HG03442 (cell line): ENCODE data around the gene PERP.
"Not testable (repeated sequence)": the region's sequence is repeated elsewhere in the genome, so short reads cannot be mapped to it uniquely, and the experiment has no call there.

Experiments used
- ATAC-seq: cut with Tn5 transposase; IDR thresholded peaks from one replicate; pipeline ENCODE4 v1.9.1; 2021; ENCODE audit warnings: mild to moderate bottlenecking, moderate library complexity; ENCODE audit not compliant: unreplicated experiment

The PERP gene

DNA sequence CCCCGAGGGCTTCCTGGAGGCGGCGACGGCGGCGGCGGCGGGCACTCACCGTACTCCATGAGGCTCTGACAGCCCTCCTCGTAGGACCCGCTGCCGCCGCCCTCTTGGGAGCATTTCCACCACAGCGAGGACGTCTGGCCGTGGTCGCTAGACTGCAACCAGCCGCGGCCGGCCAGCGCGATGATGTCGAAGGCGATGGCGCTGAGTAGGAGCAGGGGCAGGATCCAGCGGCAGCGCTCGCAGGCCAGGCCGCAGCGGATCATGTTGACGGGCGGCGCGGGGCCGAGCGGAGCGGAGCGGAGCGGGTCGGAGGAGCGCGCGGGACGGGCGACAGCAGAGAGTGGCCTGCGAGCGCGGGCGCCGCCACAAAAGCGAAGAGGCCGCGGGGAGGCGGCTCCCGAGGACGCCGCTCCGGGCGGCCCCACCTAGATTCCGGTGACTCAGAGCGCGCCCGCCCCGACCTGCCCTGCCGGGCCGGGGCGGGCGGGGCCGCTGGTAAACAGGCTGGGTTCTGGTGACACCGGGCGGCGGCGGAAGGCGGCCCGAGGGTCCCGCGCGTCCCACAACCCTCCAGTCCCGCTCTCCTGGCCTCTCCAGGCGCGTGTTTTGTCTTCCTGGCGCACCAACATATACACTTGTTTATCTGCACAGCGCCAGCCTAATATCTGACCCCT, at the start of gene PERP:
Gene PERP (minus strand): TSS at position 342 of the 674 bp plus-strand sequence. CDS start 79 bp downstream, at position 263.
- ATAC-seq, result peak; percentile 74

DNA sequence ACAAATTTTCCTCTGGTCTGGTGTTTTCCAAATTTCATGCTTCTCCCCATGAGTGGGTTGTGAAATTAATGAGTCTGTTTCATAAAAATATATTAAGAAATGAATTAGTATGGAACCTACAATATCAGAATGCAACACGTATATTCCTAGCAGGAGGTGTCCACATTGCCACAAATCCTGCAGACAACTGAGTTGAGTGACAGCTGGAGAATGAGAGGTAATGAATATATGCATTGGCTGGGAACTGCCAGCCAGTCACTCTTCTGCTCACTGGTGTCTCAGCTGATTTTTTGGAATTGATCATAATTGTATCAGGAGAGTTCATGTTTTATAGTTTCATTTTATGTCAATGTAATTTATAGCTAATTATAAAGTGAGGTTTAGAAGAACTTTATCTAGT, 48.2 kb upstream of the PERP start:
- no peak for ATAC-seq

DNA sequence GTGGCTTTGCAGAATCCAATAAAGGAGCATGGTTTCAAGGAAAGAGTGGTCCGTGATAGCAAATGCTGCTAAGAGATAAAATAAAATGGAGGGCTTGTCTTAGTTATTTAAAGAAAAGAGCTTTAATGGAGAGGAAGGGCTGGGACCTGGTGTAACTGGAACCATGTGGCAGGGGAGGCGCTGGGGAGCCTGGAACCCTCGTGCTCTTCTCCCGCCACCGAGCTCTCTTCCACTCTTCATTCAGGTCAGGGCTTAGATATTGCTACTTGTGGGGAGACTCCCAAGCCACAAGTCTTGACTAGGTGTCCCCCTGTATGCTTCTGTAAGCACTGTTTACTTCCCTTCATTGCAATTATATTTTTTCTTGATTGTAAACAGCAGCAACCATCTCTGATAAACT, 39.3 kb upstream of the PERP start:
- no peak for ATAC-seq

DNA sequence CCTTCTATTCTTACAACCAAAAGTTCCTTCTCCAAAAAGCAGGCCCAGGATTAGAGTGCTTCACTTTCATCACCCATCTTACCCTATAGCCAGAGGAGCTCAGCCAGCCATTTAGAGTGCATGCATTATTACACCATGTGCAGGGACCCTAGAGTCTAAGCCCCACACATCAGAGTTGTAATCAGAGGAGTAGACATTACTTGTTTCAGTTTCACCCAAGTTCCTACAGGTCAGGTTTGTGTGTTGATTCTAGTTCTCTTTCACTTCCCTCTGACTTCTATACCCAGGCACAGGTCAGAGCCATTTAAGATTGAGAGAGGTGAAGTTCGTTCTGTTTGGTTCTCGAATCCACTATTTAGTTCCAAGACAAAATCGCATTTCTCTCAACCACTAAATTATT, 38.2 kb upstream of the PERP start:
- no peak for ATAC-seq

DNA sequence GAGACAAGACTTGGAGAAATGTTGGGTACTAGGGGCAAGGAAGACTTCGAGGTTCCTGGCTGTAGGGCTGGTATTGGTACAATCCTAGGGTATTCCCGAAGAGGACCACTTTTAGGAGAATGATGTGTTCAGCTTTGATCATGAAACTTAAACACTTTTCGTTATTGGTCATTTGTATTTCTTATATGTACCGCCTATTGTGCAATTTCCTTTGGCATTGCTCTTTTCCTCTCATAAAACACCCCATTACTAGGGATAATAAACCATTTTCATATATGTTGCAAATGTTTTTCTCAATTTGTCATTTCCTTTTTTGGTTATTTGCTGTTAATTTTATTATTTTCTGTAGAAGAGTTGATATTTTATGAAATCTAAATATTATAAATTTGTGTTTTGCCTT, 35.6 kb upstream of the PERP start:
- ATAC-seq, result no peak

DNA sequence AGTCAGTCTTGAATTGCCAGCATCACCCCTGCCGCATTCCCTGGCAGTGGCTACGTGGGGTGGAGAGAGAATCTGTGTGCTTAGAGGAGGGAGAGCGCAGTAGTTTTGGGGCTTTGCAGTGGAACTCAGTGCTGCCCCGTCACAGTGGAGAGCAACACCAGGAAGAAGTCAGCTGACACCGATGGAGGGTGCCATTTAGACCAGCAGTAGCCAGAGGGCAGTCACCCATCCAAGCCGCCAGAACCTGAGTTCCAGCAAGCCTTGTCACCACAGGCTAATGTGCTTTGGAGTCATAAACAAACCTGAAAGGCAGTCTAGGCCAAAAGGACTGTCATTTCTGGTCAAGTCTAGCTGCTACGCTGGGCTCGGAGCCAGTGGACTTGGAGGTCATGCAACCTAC, 22.0 kb upstream of the PERP start:
- no peak for ATAC-seq

DNA sequence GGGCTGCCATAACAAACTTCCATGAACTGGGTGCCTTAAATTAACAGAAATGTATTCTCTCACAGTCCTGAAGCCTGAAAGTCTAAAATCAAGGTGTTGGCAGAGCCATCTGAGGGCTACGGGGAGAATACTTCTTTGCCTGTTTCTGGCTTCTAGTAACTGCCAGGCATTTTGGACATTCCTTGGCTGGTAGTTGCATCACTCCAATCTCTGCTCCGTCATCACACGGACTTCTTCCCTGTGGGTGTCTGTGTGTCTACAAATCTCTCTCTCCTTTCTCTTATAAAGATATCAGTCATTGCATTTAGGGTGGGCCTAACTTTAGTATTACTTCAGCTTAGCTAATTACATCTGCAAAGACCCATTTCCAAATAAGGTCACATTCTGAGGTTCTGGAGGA, 20.9 kb upstream of the PERP start:
- no peak for ATAC-seq

DNA sequence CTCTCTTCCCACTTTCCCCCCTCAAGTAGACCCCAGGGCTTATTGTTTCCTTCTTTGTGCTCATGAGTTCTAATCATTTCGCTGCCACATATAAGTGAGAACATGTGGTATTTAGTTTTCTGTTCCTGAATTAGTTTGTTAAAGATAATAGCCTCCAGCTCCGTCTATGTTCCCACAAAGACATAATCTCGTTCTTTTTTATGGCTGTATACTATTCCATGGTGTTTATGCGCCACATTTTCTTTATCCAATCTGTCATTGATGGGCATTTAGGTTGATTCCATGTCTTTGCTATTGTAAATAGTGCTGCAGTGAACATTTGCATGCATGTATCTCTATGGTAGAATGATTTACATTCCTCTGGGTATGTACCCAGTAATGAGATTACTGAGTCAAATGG, 16.9 kb upstream of the PERP start:
- no peak for ATAC-seq

DNA sequence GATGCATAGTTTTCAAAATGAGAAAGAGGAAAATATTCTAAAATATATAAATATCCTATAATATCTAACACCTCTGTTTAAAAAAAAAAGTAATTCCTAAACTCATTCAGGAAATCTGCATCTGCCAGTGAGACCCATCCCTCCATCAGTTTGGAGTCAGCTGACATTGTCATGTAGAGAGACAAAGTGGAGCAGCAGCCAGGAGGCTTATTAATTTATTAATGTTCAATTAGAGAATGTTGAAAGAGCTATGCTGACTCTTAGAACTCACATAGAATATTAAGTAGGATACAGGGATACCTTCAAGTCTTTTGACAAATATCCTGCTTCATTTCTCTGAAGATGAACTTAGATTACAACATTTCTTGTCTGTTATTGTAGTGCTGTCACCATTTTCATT, 12.8 kb upstream of the PERP start:
- no peak for ATAC-seq

DNA sequence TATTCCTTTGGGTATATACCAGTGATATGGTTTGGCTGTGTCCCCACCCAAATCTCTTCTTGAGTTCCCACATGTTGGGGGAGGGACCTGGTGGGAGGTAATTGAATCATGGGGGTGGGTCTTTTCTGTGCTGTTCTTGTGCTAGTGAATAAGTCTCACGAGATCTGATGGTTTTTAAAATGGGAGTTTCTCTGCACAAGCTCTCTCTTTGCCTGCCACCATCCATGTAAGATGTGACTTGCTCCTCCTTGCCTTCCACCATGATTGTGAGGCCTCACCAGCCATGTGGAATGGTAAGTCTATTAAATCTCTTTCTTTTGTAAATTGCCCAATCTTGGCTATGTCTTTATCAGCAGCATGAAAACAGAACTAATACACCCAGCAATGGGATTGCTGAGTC, 12.0 kb upstream of the PERP start:
- ATAC-seq, result not testable (repeated sequence)

DNA sequence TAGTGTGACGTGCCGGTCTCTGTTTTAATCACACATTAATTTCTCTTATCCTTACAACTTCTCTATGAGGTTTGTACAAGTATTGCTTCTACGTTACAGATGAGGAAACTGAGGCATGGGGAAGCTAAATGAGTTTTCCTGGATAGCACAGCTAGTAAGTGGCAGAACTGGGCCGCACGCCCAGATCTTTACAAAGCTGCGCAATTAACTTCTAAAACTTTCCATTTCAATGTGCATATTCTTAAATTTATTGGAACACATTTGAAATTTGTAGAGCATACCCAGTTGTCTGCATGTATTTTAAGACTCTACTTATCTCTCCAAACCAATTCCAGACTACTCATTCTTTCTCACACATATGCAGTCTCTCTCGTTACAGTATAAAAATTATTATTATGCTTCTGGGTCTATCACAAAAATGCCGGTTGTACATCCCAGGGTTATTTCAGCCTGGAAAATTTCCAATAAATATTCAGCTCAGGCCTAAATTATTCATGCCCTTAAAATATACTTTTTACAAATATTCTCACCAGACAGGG, 10.2 kb upstream of the PERP start:
- no peak for ATAC-seq

DNA sequence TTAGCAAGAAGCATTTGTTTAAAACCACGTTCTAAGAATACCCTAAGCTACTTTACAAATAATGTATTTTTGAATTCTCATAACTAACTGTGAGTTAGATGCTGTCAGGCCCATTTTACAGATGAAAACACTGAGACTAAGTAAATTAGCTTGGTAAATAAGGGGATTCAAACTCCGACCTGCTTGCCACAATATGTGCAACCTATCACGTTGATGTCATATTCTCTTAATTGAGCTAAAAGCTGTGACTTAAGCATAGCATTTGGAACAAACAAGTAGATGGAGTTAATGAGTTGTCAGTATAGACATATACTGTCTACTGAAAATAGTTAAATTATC, 9.4 kb upstream of the PERP start:
- no peak for ATAC-seq

DNA sequence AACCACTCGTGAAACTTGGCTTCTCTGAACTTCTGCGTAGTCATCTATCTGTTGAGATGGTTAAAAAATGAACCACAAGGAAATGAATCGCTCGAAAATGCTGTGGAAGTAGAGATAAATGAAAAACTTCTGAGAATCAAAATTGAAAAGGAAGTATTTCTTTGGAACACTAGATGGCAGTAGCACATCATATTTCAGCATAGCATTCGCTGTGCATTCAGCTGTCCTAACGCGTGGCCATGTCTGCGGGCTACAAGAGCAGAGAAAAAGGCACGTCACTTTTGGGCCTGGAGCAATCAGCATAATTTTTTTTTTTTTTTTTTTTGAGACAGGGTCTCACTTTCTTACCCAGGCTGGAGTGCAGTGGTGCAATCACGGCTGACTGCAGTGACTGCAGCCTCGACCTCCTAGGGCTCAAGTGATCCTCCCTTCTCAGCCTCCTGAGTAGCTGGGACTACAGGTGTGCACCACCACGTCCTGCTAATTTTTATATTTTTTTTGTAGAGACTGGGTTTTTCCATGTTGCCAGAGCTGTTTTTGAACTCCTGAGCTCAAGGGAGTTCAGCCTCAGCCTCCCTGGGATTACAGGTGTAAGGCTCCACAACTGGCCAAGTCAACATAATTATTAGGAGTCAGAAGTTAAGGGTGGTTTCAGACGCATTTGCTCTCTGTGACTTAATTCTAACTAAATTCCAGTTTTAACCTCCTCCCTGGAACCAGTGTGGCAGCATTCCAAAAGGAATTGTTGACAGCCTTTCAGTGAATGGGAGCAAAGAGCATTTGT, 8.8 kb upstream of the PERP start:
- peak; percentile 74 for ATAC-seq

DNA sequence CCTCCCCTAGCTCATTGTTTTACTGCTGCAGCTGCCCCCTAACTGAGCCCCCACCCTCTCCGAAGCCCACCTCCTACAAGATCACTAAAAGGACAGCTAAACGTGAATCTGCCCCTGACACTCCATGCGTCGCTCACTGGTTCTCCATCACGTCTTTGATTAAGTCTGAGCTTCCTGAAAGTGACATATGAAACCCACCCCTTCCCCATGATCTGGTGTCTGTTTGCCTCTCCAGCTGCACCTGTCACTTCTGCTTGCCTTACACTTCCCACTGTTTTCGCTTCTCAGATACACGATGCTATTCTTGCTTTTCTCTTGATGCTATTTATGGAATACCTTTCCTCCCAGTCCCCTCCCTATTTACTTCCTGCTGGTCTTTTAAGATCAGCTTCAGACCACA, 8.0 kb upstream of the PERP start:
- ATAC-seq, result no peak

DNA sequence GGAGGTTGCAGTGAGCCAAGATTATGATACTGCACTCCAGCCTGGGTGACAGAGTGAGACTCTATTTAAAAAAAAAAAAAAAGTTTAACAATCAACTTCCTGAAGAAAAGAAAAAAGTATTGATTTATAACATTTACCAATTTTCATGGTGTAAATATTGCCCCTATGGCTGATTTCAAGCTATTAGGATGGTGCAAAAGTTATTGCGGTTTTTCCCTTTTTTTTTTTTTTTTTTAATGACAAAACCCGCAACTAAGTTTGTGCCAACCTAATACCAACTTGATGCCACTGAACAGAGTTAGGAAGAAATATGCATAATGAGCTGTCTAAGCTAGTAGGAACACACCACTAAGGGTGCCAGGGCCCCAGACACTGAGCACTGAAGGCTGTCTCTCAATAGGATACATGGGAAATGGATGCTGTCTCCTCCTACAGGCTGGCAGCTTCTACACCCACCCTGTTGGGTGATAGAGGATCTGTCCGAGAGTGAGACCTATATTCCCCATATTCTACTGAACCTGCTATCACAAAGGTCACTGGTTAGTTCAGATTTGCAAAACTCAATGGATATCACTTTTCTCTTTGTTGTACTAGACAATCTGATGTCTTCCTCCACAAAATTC, 6.5 kb upstream of the PERP start:
- no peak for ATAC-seq

DNA sequence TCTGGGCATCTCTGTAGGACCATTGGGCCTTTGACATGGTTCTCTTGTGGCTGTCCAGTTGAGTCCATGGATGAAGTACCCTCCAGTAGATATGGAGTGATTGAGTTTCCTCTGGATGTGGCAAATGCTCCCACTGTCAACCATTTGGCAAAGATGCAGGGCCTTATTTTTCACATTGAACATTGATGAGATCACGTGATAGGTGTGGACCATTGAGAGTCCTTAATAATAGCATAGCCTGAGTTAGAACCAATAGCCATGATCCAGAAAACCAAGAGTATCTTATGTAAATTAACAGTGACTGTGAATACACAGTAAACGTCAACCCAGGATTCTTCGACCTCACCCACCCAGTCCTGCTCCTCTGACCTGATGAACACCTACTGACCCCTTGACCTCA, 3.0 kb upstream of the PERP start:
- ATAC-seq, result no peak

DNA sequence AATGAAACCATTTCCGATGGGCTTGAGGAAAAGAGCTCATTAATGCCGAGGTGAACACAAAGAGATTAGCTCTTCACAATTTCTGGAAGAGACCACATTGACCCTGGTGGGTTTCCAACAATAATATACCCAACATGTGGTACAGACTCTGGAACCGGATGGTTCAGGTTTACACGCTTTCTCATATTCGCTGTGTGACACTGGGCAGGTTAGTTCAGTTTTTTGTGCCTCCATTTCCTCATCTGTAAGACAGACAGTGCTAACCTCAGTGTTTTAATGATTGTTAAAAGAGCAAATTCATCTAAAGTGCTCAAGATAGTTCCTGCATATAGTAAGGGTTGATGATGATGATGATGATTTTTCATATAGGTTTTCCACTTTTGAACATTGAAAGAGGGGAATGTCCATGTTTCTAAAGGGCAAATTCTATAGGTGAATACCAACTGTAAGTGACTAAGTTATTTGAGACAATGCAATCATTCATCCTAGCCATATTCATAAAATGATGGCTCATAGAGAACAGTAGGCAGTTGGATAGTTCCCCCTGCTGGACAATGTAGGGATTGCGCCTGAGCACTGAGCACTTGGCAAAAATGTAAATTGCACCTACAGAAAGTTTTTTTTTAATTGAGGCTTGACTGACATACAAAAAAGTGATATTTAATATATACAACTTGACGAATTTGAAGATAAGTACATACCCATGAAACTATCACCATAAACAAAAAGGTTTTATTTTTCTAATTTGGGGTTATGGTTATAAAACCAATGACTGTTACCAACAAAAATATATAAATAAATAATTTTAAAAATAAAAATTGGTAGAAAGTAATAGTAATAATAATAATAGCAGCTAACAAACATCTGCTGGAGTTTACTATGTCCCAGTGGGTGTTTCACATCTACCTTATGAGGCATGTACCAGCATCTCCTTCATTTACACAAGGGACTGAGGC, 2.1 kb upstream of the PERP start:
- no peak for ATAC-seq

DNA sequence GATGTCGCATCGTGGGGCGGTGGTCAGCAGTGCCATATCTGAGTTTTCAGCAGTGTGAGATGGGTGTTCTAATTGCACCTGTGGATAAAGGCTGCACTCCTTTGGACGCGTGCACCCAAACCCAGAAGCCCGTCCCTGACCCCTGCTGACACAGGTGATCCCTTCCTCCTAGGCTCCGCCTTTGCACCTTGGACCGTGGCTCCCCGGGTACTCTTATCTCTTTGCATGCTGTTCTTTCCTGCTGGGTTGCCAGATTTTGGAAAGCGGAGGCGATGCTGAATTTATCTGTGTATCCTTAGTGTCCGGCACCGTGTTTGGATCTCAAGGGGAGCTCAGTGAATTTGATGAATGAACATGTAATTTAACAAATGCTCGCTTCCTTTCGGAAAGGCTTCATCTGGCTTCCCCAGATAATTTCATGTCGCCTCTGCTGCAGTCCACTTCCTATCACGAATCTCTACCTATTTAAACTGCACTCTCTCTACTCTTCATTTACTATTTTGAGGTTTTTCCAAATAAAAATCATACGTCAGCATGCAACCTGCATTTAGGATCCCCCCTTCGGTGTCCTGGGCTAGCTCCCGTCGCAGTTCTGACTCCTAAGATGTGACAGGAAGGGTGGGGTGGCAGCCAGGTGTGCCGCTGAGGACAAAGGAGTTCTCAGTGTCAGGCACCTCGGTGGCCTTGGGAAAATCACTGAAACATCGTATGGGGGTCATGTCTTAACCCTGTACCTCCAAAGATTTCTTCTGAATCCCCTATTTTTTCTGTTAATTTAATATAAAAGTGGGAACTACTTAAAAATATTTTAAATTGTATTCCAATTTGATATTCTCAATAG, 753 bp upstream of the PERP start:
- peak; percentile 14 for ATAC-seq

DNA sequence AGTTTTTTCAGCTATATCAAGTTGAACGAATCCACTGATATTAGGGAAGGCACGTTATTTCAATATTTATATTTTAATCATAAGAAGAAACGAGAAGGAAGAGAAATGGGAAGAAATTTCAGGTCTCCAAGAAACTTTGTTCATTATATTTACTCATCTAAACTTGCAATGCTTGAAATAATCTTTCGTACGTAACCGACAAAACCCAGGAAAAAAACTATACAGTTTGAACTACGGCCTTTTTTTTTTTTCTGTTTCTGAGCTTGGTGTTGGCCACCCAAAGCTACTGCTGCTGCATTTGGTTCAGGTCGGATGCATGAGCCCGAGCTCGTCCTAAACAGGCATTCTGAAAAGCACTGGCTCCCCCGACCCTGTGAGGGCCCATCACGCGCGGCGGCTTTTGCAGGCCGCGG, 548 bp downstream of the PERP start:
- ATAC-seq, result no peak
